ENCODE data around the gene ADRM1.

ADRM1 gene, protein sequence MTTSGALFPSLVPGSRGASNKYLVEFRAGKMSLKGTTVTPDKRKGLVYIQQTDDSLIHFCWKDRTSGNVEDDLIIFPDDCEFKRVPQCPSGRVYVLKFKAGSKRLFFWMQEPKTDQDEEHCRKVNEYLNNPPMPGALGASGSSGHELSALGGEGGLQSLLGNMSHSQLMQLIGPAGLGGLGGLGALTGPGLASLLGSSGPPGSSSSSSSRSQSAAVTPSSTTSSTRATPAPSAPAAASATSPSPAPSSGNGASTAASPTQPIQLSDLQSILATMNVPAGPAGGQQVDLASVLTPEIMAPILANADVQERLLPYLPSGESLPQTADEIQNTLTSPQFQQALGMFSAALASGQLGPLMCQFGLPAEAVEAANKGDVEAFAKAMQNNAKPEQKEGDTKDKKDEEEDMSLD

DNA sequence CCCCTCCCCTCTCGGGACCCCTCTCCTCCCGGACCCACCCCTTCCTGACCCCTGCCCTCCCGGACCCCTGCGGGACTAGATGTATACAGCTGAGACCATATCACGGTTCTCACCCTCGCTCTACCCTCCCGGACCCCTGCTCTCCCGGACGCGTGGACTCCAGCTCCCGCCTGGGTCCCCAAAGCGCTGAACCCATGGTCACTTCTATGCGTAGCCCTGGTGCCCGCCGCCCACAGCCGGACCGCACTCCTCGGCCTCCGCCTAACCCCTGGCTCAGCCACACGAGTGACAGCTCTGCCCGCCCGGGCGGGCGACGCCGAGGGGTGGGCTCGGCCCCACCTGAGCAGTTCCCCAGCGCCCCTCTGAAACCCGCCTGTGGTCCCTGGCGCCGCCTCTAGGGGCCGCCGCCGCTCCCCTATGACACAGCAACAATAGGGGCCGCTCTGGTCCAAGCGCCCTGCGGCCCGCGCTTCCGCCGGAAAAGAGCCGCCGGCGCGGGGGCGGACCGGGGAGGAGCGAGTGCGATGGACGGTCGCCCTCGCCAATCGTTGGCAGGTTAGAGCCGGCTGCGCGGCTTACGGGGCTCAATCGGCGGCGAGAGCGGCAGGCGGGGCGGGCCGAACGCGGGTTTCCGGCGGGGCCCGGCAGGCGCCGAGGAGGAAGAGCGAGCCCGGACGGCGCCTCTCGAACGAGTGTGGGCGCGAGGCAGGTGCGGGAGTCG, at the start of gene ADRM1:
TSS of gene ADRM1 (plus strand) at position 657 of the 721 bp plus-strand sequence. CDS start 572 bp downstream, outside the sequence.
- peak; percentile 97 for DNase-seq

DNA sequence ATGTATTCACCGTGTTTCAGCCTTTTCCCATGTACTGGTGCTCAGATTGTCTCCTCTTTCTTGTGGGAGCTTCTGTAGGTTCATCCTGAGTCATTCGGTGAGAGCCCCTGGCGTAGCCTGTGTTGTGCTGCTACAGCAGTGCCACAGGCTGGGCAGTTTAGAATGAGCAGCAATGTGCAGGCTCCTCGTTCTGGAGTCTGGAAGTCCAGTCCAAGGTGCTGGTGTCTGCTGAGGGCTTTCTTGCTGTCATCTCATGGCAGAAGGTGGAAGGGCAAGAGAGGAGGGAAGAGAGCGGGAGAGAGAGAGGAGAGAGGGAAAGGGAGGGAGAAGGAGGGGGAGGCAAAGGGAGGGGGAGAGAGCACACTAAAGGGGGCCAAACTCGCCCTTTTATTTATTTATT, 49.4 kb upstream of the ADRM1 start:
- DNase-seq = no peak

DNA sequence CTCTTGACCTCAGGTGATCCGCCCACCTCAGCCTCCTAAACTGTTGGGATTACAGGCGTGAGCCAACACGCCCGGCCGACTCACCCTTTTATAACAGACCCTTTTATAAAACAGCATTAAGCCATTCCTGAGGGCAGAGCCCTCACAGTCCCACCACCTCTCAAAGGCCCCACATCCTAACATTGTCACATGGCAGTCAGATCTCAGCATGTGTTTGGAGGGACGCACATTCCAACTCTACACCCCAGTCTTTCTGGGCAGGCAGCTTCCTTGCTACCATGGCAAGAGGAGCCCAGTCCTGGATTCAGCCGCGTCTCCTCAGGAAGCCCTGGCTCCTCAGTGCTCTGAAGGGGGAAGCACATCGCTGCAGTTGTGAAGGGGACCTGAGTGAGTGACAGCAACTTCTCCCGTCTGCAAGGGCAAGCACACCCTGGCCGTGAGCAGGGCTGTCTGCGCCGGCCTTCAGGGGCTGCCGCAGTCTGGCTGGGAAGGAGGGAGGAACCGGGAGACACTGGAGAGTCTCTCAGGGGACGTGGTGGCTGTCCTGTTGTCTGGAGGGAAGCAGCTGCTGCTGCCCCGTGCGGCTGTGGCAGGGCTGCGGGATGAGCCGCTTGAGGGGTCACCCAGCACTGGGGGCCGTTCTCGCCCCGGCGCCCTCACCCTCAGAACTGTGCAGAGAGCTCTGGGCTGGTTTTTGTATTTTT, 48.6 kb upstream of the ADRM1 start:
- DNase-seq = no peak

DNA sequence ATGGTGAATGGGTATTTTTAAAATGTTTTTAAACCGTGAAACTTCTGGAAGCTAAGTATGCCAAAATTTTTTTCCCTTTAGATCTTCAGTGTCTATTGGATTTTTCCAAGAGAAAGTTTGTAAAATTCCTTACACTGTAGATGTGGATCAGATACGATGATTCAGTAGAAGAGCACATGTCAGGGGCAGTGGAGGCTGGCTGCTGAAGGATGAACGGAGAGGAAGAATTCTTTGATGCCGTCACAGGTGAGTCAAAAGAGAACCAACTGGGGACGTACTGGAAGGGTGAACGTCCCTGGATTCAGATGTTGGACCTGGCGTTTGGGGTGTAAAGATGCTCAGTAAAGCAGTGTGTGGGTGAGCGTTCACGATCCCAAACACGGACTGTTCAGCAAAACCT, 46.8 kb upstream of the ADRM1 start:
- DNase-seq = no peak

DNA sequence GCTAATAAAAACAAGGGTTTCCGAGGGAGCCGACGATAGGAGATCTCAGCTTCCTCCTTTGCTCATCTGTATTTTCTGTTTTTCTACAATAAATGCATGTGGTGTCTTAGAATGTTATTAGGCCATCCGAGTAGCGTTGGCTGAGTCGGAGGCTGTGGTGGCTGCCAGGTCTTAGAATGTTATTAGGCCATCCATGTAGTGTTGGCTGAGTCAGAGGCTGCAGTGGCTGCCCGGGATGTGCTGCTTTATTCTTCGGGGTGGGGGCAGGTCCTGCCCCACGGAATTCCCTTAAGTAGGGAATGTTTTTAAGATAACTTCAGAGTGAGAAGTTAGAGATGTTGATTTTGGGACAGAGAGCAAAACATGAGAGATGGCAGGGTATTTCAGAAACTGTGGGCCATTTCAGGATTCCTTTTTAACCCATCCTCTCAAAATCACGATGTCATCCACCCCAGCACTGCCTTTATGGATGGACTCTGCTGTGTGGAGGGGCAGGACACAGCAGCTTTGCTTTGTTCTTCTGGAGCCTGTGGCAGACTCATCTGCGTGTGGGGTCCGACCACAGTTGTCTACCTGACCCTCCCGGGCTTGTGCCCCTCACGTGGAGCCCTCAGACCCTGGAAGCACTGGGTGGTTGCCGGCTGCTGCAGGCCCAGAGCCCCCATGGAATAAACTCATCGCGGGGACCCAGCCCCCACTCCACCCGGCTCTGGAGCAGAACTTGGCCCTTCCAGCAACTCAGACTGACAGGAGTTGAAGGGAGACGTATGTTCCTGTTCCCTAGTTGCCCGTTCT, 44.1 kb upstream of the ADRM1 start:
- no peak for DNase-seq

DNA sequence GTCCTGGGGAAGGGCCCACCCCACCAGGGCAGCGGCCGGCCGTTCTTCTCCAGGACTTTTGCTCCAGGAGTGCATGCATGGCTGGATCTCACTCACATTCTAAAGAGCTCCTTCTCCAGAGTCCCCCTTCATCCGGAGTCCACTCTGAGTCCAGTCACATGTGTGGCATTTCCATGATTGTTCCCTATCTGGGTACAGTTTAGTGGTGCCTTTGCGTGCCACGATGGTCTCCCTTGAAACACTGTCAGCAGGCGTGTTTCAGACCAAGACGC, 43.6 kb upstream of the ADRM1 start:
- no peak for DNase-seq

DNA sequence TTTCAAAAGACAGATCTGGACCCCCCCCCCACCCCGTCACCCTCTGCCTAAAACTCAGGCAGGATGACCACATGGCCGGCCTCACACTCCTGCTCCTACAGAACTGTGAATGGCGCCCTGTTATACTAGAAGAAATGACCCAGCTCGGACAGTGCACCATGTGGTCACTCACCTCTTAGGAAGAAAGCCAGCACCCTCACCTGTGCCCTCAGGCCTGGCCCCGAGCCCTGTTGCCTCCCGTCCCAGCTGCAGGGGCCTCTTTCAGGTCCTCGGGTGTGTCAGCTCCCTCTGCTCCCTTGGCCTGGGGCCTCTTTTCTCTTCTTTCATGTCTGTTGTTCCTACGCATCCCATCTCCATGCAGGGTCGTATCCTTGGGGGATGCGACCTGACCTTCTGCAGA, 40.7 kb upstream of the ADRM1 start:
- DNase-seq = no peak

DNA sequence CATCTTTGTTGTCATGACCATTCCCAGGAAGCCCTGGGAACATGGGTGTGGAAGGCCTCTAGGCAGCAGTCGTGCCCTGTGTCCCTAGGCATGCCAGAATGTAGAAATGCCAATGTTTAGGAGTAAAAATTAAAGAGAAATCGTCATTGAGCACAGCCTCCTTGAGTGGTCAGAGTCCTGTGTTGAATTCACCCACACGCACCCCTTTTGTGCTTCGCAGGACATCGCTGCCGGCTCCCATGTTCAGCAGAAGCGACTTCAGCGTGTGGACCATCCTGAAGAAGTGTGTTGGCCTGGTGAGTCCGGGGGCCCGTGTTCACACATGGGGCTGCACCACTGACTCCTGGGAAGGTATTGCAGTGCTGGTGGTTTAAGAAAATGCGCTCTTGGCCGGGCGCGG, 39.4 kb upstream of the ADRM1 start:
- no peak for DNase-seq

DNA sequence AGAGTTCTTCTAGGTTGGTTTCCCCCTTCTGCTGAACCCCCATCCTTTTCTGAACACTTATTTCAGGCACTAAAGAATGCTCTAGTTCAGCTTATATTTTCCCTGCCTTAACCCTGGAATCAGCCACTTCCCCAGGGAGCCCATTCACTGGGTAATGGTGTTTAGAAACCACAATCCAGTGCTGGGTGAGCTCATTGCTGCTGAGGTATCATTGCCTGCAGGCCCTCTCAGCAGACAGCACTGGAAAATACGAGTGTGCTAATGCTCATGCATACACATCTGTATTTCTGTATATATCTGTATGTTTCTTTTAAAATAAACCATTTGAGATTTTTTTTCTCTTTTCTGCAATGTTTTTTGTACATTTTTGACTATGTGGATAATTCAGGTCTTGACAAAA, 37.4 kb upstream of the ADRM1 start:
- DNase-seq = no peak

DNA sequence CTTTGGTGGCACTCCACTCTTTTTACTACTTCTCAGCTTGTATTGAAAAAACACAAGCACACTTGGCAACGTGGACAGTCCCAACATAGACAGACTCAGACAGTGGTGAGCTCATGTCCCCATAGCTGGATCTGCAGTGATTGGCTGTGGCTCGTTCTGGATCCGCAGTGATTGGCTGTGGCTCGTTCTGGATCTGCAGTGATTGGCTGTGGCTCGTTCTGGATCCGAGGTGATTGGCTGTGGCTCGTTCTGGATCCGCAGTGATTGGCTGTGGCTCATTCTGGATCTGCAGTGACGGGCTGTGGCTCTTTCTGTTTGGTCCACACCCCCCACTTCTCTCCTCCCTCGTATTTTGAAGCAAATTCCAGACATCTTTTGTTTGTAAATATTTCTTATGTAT, 36.5 kb upstream of the ADRM1 start:
- DNase-seq = no peak

DNA sequence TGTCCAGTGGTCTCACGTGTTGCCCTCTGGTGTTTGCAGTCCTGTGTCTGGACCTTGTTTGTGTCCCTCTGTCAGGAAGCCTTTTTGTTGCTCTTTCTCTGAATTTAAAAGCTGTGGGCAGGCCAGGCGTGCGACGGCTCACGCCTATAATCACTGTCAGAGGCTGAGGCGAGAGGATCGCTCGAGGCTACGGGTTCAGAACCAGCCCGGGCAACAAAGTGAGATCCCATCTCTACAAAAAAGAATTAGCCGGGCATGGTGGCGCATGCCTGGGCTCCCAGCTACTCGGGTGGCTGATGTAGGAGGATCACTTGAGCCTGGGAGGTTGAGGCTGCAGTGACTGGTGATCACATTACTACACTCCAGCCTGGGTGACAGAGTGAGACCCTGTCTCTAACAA, 35.9 kb upstream of the ADRM1 start:
- no peak for DNase-seq

DNA sequence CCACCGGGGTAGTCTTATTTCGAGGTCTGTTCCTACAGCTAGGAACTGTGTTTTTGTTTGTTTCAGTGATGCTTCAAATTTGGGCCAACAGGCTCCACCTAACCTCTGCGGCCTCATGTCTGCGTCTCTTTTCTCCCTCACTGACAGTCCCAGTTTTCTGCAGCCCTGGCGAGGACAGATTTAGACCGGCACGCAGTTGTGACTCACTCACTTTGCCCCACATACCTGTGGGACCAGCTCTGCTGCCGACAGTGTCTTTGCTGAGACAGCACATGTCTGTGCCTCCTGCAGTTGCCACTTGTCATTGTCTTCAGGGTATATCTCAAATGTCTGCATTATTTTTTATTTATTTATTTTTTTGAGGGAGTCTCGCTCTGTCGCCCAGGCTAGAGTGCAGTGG, 35.3 kb upstream of the ADRM1 start:
- no peak for DNase-seq

DNA sequence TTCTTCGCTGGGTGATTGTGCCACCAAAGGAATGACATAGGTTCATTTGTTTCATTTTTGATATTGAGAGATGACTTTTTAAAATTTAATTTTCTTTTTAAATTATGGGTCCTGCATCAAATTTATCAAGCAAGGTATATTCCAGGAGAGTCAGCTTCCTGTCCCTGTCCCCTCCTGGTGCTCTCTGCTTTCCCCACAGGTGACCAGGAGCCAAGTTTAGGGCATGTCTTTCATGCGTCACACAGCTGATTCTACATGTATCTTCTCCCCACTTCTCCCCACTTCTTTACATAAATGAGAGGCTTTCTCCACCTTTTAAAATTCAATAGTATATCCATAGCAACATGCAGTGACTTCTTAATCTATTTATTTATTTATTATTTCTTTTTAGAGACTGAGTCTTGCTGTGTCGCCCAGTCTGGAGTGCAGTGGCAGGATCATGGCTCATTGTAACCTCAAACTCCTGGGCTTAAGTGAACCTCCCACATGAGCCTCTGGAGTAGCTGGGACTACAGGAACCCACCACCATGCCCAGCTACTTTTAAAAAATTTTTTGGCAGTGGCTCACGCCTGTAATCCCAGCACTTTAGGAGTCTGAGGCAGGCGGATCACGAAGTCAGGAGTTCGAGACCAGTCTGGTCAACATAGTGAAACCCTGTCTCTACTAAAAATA, 34.4 kb upstream of the ADRM1 start:
- DNase-seq = no peak

DNA sequence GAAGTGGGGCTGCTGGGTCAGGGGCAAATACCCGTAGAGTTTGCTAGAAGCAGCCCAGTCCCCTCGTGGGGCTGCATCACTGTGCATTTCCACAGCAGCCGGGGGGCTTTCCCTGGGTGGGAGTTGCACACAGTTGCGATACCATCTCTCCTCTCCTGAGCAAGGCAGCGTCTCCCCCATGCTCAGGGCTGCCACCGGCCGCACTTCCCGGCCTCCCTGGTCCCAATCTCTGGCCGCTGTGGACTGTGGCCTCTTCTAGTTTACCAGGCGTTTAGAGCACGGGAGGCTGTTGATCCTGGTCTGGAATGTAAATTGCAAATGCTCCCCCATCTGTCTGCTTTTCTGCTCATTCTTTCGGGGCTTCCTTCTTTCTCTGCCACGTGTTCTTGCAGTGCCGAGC, 33.4 kb upstream of the ADRM1 start:
- DNase-seq = no peak

DNA sequence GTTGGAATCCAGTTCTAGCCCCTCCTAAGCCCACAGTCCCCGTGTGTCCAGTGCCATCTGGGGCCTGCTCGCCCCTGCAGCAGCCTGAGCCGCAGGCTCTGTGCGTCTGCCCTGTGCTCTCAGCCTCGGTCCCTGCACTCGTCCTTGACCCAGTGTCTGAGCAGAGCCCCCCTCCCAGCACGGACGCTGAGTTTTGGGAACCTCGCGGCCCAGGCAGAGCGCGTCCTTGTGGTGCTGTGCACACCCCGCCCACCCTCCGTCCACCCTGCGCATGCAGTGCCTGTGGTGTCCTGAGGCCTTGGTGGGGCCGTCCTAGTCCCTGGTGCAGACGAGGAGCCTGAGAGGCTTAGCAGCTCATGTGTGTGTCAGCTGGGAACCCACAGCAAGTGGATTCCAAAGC, 32.9 kb upstream of the ADRM1 start:
- DNase-seq = no peak

DNA sequence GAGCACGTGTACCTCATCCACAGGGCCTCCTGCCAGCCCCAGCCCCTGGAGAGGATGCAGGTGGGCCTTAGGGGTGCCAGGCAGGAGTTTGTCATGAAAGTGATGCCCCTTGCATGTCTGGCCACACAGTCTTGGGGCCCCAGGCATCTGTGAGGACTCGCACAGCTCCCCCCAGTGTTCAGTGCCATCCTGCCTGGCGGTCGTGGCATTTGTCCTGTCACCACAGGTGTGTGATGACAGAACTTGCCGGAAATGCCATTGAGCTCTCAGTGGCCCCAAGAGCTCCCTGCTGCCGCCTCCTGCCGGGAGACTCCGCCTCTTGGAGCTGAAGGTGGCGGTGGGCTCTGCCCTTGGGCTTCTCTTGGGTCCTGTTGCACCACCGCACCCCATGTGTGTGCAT, 30.6 kb upstream of the ADRM1 start:
- DNase-seq = no peak

DNA sequence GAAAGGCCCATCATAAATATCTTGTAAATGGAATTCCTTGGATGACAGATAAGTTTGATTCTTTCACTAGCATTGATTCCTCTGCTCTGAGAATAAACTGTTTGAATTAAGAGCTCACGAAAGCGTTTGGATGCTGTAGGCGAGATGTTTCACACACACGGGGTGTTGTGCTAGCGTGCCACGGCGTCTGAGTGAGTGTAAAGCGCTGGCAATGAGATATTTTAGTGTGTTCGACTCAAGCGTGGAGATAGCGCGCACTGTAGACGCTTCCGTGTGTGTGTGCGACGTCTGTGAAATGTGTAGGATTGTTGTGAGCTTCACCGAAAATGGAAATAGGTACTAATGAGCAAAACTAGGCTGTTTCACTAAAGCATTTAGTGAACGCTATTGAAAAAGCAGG, 29.4 kb upstream of the ADRM1 start:
- no peak for DNase-seq

DNA sequence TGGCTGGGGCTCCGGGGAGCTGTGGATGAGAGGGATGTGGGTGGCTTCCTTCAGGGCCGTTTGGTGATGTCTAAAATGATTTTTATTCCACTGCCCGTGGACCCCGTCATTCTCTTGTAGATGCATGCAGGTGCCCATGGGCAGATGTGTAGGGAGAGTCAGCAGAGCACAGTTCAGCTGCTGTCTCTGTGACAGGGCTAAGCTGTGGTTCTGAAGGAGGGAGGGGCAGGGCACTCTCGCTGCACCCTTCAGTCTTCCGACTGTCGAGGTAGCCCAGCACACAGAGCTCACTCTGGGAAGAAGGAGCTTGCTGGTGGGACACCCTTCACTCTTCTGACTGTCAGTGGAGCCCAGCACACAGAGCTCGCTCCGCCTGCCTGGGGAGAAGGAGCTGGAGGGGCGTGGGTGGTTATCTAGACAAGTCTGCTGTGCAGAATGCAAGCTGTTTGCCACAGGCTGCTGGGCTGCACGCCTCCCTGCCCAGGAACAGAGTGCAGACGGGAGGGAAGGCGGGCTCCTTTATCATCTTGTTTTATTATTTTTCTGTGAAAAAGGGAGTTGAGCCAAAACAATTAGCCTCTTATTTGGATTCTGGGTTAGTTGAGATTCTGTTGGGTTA, 28.4 kb upstream of the ADRM1 start:
- no peak for DNase-seq

DNA sequence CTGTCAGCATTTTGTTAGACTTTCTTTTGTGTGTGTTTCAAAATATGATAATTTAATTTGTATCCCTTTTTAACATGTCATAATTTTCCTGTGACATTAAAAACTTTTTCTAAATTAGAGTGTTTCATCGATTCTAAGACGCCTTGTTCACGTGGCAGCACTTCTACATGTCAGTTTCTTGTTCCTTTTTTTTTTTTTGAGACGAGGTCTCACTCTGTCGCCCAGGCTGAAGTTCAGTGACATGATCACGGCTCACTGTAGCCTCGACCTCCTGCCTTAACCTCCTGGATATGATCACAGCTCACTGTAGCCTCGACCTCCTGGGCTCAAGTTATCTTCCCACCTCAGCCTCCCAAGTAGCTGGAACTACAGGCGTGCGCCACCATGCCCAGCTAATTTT, 27.6 kb upstream of the ADRM1 start:
- DNase-seq = no peak

DNA sequence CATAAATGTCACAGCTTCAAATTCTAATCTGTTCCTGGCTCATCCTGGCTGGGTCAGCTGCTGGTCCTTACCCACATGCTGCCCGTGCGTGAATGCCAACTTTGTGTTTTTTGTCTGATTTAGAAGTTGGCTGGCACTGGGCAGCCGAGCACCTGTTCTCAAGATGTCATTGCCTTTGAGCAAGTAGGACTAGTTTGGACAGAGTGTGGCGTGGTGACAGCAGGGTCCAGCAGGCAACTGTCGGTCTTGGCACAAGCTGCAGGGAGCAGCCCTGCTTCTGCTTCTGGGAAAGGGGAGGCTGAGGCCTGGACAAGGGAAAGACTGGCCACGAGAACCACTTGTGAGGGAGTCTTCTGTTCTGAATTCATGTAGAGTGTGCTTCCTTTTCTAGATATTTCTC, 26.4 kb upstream of the ADRM1 start:
- no peak for DNase-seq

DNA sequence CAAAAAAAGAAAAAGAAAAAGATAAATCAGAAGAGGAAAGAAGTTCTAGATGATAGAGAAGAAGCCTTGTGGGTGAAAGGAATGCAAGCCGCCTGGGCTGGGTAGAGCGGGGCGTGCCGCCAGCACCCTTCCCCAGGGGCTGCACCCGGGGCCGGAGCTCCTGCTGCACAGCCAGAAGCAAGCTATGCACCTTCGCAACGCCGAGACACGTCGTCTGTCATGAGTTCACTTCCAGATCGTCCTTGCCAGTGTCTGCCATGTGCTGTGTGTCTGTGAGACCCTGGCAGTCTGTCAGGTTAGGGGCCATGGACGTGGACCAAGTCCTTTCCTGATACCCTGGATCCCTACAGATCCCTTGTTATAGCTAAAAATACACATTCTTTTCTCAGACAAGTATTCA, 25.5 kb upstream of the ADRM1 start:
- DNase-seq = no peak

DNA sequence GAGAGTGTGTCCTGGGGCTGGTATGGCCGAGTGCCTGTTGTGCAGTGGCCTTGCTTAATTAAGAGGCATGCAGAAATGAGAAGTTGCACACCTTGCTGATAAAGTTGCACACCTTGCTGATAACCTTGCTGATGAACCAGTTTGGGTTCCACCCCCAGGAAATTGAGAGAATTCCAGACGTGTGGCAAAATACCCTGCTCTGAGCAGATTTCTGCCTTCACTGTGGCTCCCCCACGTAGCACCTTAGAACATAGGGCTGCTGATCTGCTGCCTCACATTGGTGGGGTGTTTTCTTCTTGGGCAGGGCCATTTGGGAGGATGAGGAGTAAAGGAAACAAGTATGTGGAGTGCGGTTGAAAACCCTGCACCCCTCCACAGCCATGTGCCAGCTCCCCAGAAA, 22.5 kb upstream of the ADRM1 start:
- no peak for DNase-seq
